Measurements from ENCODE around the gene DNAJA2. TPM values are rescaled to one million over a fixed set of nuclear protein-coding genes. Genes with fewer than 3 reads are reported as not detected.

Gene DNAJA2
- total and polyA plus RNA-seq, 8 donors = 7.5 to 80.6 (median 40.9) TPM

GRCh38 chr16:46908540-46909372, 64.7 kb downstream of the DNAJA2 start:
- peak; percentile 47 to 86 for DNase-seq
- H3K36me3 ChIP-seq = peaks cover 27 to 80% (median 56%) of the 10 kb centered on the region in 4 donors
- no peaks in the 10 kb centered on the region for H3K9me3 ChIP-seq
- 34 to 43% (median 40%) methylated on average over 6 of the region's 6 CpGs for WGBS, 5 donors
- H3K27me3 ChIP-seq = no peaks in the 10 kb centered on the region
- H3K4me1 ChIP-seq = peaks cover 0 to 24% (median 14%) of the 10 kb centered on the region in 4 donors
- peak overlapping the region in 2 of 5 donors; percentile 37 to 41 for H3K27ac ChIP-seq
- intact Hi-C loops (cut with DNase I; ENCODE audit: low total_unique reads) = loop anchor here (5.0 kb wide), 1 partner anchor 56 kb away; no protein-coding TSS in a partner anchor
- TF ChIP-seq POLR2AphosphoS5 (IDR thresholded peaks at IDR 0.05) (no peak), EP300 (IDR thresholded peaks at IDR 0.05) (no peak), POLR2A (IDR thresholded peaks at IDR 0.05) (no peak), CTCF (IDR thresholded peaks at IDR 0.05) (peak in 5 of 7 experiments; percentile 41 to 90 (median 69))
- no peak overlapping the region for H3K4me3 ChIP-seq

GRCh38 chr16:46907061-46907774, 66.3 kb downstream of the DNAJA2 start:
- 60 to 75% (median 66%) methylated on average over 12 of the region's 12 CpGs for WGBS, 5 donors
- intact Hi-C loops (cut with DNase I; ENCODE audit: low total_unique reads) = loop anchor here (5.0 kb wide), 1 partner anchor 55 kb away; no protein-coding TSS in a partner anchor
- no peak for TF ChIP-seq CTCF (IDR thresholded peaks at IDR 0.05)
- TF ChIP-seq POLR2A (IDR thresholded peaks at IDR 0.05) = no peak
- no peak for TF ChIP-seq POLR2AphosphoS5 (IDR thresholded peaks at IDR 0.05)
- TF ChIP-seq EP300 (IDR thresholded peaks at IDR 0.05) = no peak

GRCh38 chr16:46906360-46907060, 67.0 kb downstream of the DNAJA2 start:
- WGBS, 5 donors = 71 to 91% (median 80%) methylated on average over 12 of the region's 12 CpGs
- no peak for DNase-seq
- peaks cover 9 to 76% (median 49%) of the 10 kb centered on the region in 4 donors for H3K36me3 ChIP-seq
- no peaks in the 10 kb centered on the region for H3K27me3 ChIP-seq
- H3K9me3 ChIP-seq = no peaks in the 10 kb centered on the region
- intact Hi-C loops (cut with DNase I; ENCODE audit: low total_unique reads) = loop anchor here (5.0 kb wide), 1 partner anchor 54 kb away; no protein-coding TSS in a partner anchor
- TF ChIP-seq EP300 (IDR thresholded peaks at IDR 0.05) (no peak), POLR2A (IDR thresholded peaks at IDR 0.05) (no peak), POLR2AphosphoS5 (IDR thresholded peaks at IDR 0.05) (no peak), CTCF (IDR thresholded peaks at IDR 0.05) (no peak)
- peak overlapping the region in 2 of 5 donors; percentile 37 to 50 for H3K27ac ChIP-seq
- peaks cover 0 to 35% (median 17%) of the 10 kb centered on the region in 4 donors for H3K4me1 ChIP-seq
- no peak overlapping the region for H3K4me3 ChIP-seq

More at GRCh38 chr16:46907061-46907774, 66.3 kb downstream of the DNAJA2 start:
- Histone ChIP-seq H3K36me3 (peaks cover 13 to 76% (median 49%) of the 10 kb centered on the region in 4 donors), H3K4me3 (no peak overlapping the region), H3K27me3 (no peaks in the 10 kb centered on the region), H3K4me1 (peaks cover 0 to 35% (median 18%) of the 10 kb centered on the region in 4 donors), H3K27ac (peak overlapping the region in 3 of 5 donors; percentile 37 to 50 (median 41)), H3K9me3 (no peaks in the 10 kb centered on the region)
- no peak for DNase-seq

Other genes starting within 250 kb of the DNAJA2 start
- under 1 TPM in 1 of 5 donors, not detected in 4; 0.18 TPM for gene MYLK3, start 225.3 kb downstream of the DNAJA2 start, total RNA-seq
- under 1 TPM; 0.05 to 0.46 (median 0.06) TPM for gene MYLK3, start 225.3 kb downstream of the DNAJA2 start, polyA plus RNA-seq
- gene C16orf87, start 142.5 kb downstream of the DNAJA2 start, total RNA-seq = 10 to 100 TPM in 2 of 5 donors, 1 to 10 TPM in 2, not detected in 1; 1.3 to 16.2 (median 8.4) TPM
- 1 to 10 TPM; 2.7 to 3.9 (median 3.7) TPM for gene C16orf87, start 142.5 kb downstream of the DNAJA2 start, polyA plus RNA-seq
- 100 to 1,000 TPM in 1 of 5 donors, 10 to 100 TPM in 4; 29.2 to 167 (median 50.2) TPM for gene GPT2, start 89.3 kb downstream of the DNAJA2 start, total RNA-seq
- 10 to 100 TPM; 63.3 to 75.3 (median 69.7) TPM for gene GPT2, start 89.3 kb downstream of the DNAJA2 start, polyA plus RNA-seq
- 1 to 10 TPM in 3 of 5 donors, under 1 TPM in 1, not detected in 1; 0.45 to 9.3 (median 5.0) TPM for gene NETO2, start 170.3 kb upstream of the DNAJA2 start, total RNA-seq
- 1 to 10 TPM; 1.5 to 2.8 (median 2.2) TPM for gene NETO2, start 170.3 kb upstream of the DNAJA2 start, polyA plus RNA-seq

Data from stomach (tissue), 9 donors.